GM18526 (cell line): Measurements from ENCODE around the gene SCFD2.

Source experiments
- POLR2A ChIP-seq: IDR thresholded peaks from 3 replicates; pipeline ENCODE4 v1.6.1; 2011; ENCODE audit not compliant: insufficient read length; ENCODE audit errors: extremely low read depth

Gene SCFD2

GRCh38 chr4:53169695-53170617 is 195.9 kb downstream of the SCFD2 start:
- no peak for TF ChIP-seq POLR2A

DNA sequence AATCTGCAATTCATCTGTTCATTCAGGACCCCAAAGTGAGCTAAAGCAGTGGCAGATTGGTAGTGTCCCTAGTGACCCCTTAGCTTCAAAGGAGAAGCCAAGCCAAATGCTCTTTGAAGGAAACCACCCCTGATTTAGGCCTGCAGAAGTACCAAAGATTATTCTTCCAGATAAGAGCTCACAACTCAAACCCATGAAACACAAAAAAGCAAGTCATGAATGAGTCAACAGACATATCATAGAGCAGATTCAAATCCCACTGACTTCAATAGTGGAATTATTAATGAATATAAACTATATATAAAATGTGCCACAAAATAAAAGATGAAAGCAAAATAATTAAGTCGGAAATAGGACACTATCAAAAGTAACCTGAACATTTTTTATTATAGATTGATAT is 197.6 kb downstream of the SCFD2 start:
- TF ChIP-seq POLR2A, result no peak

GRCh38 chr4:53162969-53163368 is 202.9 kb downstream of the SCFD2 start:
- no peak for TF ChIP-seq POLR2A

GRCh38 chr4:53161787-53162433 is 204.0 kb downstream of the SCFD2 start:
- no peak for TF ChIP-seq POLR2A

- TF ChIP-seq POLR2A, result no peak
Observed at GRCh38 chr4:53161051-53161786, 204.6 kb downstream of the SCFD2 start.

DNA sequence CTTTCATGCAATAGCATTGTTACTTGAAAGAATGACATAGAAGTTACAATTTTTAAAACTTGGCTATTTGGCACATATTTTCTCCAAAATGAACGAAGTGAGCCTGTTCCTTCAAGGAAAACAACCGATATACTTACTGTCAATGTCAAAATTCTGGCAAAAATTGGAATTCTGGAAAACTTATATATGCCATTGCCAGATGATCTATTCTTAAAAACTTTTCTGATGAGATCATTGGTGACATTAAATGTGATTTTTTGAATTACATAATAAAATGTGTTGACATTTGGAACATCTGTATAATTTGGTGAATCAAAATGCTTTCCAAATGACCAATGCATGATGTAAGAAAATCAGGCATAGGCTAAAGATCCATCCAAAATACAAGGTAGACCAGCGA is 209.0 kb downstream of the SCFD2 start:
- no peak for TF ChIP-seq POLR2A

DNA sequence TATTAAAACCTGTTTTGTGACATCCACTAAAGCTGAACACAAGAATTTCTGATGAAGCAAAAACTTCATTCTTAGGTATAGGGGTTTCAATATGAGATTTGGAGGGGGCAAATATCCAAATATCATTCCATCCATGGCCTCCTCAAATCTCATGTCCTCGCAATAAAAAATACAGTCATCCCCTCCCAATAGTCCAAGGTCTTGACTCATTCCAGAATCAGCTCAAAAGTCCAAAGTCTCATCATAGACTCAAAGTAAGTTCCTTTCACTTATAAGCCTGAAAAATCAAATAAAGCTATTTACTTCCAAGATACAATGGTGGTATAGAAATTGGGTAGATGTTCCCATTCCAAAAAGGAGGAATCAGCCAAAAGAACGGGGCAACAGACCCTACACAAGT is 213.4 kb downstream of the SCFD2 start:
- TF ChIP-seq POLR2A, result no peak

DNA sequence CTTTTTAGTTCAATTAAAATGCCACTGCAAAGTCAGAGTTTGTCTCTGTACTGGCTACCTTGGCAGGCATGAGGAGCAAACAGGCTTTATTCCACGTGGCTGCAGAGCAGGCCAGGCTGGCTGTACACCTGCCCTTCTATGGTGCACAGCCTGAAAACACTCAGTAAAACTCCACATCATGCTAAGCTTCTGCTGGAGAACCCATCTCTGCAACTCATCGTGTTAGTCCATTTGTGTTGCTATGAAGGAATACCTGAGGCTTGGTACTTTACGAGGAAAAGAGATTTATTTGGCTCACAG is 214.4 kb downstream of the SCFD2 start:
- TF ChIP-seq POLR2A, result no peak

DNA sequence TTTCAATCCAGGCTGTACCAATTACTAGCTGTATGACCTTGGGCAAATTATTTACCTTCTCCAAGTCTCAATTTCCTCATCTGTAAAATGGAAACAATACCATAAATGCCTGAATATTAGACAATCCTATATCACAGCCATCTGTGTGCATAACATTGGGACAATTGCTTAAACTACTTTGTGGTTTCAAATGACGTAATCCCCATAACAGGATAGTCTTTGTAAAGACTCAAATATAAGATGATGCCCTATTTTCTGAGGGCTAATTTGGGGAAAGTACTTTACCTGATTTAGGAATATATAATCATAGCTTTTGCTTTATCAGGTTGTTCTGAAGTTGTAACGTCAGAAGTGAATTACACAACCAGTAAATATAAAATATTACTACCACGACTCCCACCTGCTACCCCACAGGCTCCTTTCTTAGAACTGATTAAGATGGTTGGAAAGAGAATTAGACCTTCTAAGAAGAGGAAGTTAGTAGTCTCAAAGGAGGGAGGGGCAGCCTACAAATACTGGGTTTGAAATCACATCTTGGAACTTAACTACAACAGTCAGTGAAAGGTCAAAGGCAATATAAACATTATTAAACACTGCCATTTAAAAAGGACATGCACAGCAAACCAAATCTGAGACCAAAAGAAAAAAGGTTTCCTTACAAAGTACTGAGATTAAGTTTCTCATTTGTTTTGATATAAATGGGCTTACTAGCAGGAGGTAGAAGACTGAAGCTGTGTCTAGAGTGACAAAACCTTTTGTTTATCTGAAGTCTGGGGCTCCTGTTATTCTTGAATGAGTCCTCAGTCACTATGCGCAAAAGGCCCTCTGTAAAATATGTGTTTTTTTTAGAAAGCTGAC is 215.0 kb downstream of the SCFD2 start:
- no peak for TF ChIP-seq POLR2A

- no peak for TF ChIP-seq POLR2A
Observed at GRCh38 chr4:53147711-53148110, 218.2 kb downstream of the SCFD2 start.

- no peak for TF ChIP-seq POLR2A
Observed at GRCh38 chr4:53147197-53147596, 218.7 kb downstream of the SCFD2 start.

- TF ChIP-seq POLR2A, result no peak
Observed at GRCh38 chr4:53141308-53141707, 224.6 kb downstream of the SCFD2 start.

GRCh38 chr4:53137468-53137867 is 228.4 kb downstream of the SCFD2 start:
- no peak for TF ChIP-seq POLR2A

- TF ChIP-seq POLR2A, result no peak
Observed at GRCh38 chr4:53136954-53137353, 228.9 kb downstream of the SCFD2 start.
